Gastroesophageal sphincter (tissue), 3 donors: ENCODE results near the gene TYW1.
"Not testable (repeated sequence)": the region's sequence is repeated elsewhere in the genome, so short reads cannot be mapped to it uniquely, and the experiment has no call there.

Experiments used
- EP300 ChIP-seq: sonication (generic); formaldehyde crosslinking; IDR thresholded peaks from one replicate; pipeline ENCODE4 v1.6.1; 2017; ENCODE audit warnings: antibody characterized with exemption, mild to moderate bottlenecking
- POLR2A ChIP-seq, 2 donors: fragments of 450-650 bp; IDR thresholded peaks; one replicate each; pipeline ENCODE4 v1.6.1; 2017; ENCODE audit warnings: antibody characterized with exemption in 2 of 2, mild to moderate bottlenecking in 2 of 2, moderate library complexity in 1 of 2
- TF ChIP-seq, protein P1 (sequence below), 4 experiments: fragments of 200-600 bp in 2 of 4; fragments of 450-650 bp in 2 of 4; sonication (generic) in 1 of 4; IDR thresholded peaks; one replicate each; pipeline ENCODE4 v1.5.1; 2017 to 2019; ENCODE audit warnings: antibody characterized with exemption in 4 of 4, mild to moderate bottlenecking in 2 of 4, moderate library complexity in 2 of 4

DNA sequence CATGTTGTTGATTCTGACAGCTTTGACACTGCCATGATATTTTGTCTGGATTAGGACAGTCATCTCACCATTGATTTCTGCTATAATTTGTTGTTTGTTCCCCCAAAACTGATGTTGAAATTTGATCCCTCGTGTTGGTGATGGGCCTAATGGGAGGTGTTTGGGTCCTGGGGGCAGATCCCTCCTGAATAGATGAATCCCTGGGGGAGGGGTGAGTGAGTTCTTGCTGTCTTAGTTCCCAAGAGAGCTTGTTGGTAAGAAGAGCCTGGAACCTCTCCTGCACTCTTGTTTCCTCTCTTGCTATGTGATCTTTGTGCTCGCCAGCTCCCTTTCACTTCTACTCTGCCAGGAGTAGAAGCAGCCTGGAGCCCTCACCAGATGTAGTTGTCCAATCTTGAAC is 7.5 kb downstream of the TYW1 start:
- TF ChIP-seq, protein P1, sequence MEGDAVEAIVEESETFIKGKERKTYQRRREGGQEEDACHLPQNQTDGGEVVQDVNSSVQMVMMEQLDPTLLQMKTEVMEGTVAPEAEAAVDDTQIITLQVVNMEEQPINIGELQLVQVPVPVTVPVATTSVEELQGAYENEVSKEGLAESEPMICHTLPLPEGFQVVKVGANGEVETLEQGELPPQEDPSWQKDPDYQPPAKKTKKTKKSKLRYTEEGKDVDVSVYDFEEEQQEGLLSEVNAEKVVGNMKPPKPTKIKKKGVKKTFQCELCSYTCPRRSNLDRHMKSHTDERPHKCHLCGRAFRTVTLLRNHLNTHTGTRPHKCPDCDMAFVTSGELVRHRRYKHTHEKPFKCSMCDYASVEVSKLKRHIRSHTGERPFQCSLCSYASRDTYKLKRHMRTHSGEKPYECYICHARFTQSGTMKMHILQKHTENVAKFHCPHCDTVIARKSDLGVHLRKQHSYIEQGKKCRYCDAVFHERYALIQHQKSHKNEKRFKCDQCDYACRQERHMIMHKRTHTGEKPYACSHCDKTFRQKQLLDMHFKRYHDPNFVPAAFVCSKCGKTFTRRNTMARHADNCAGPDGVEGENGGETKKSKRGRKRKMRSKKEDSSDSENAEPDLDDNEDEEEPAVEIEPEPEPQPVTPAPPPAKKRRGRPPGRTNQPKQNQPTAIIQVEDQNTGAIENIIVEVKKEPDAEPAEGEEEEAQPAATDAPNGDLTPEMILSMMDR (IDR thresholded peaks at IDR 0.05), result not testable (repeated sequence)
- TF ChIP-seq EP300; POLR2A (IDR thresholded peaks at IDR 0.05): not testable (repeated sequence)
